IMR-90 (cell line): ENCODE results near the gene ABCG4.
A peak's percentile ranks its signal among the peaks of the same experiment; 100 is the strongest.

Experiments used
- BHLHE40 ChIP-seq: fragments of 150-350 bp; IDR thresholded peaks from 2 replicates; pipeline ENCODE4 v1.6.1; 2016; ENCODE audit warnings: mild to moderate bottlenecking, low read depth, low read length
- CEBPB ChIP-seq: IDR thresholded peaks from 2 replicates; pipeline ENCODE4 v1.6.1; 2012; ENCODE audit warnings: low read depth, low read length, improper control_type of control experiment
- CTCF ChIP-seq: conservative IDR thresholded peaks from 2 replicates; pipeline ENCODE4 v1.5.1; 2012; ENCODE audit warnings: mild to moderate bottlenecking, low read depth, low read length, improper control_type of control experiment
- POLR2A ChIP-seq: IDR thresholded peaks from 2 replicates; pipeline ENCODE4 v1.6.1; 2012; ENCODE audit warnings: mild to moderate bottlenecking, low read depth, low read length
- SMC3 ChIP-seq: fragments of 150-350 bp; IDR thresholded peaks from 2 replicates; pipeline ENCODE4 v1.6.1; 2016; ENCODE audit warnings: low read depth, mild to moderate bottlenecking, antibody characterized with exemption, low read length, moderate library complexity

- peak; percentile 31; the same call in 1 of the 2 replicates for TF ChIP-seq CTCF
- TF ChIP-seq POLR2A, result no peak
- TF ChIP-seq CEBPB, result no peak
- no peak for TF ChIP-seq SMC3
- no peak for TF ChIP-seq BHLHE40
Measured at GRCh38 chr11:119134389-119134978, 14.4 kb upstream of the ABCG4 start.
